Activated CD8-positive, alpha-beta memory T cell treated with anti-CD3 and anti-CD28 coated beads, Interleukin-2, amount 50 U/mL, for 24 hours (primary cell): ENCODE data around the gene EXTL1.

Source experiments
- DNase-seq: peaks from one replicate; pipeline ENCODE4 v3.0.0-alpha.2; 2020; ENCODE audit errors: extremely low read depth

EXTL1 gene

GRCh38 chr1:26044414-26044813 is 22.8 kb downstream of the EXTL1 start:
- DNase-seq: no peak

GRCh38 chr1:26044971-26045721 is 23.6 kb downstream of the EXTL1 start:
- DNase-seq: no peak

GRCh38 chr1:26045722-26046245 is 24.2 kb downstream of the EXTL1 start, which contains the start of gene SLC30A2:
Gene SLC30A2, minus strand, starts transcription at chr1:26046118. Its CDS starts 222 bp downstream, at chr1:26045896.
- no peak for DNase-seq

- DNase-seq: no peak
Observed at GRCh38 chr1:26046246-26047095, 24.9 kb downstream of the EXTL1 start.

DNA sequence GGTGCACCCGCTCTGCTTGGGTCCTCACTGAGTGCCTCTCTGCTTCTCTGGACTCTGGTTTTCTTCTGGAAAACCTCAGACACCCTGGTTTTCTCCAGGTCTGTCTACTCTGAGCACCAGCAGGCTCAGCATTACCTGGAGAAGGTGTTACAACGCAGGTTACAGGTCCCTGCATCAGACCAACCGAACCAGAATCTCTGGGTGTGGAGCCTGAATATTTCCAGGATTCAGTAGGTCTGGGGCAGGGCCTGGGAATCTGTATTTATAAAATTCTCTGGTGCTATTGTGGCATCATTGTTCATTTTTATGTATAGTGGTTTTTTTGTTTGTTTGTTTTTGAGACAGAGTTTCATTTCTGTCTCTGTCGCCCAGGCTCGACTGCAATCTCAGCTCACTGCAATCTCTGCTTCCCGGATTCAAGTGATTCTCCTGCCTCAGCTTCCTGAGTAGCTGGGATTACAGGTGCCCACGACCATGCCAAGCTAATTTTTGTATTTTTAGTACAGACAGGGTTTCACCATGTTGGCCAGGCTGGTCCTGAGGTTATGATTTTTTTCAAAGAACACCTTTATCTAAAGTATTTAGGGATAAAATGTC is 25.8 kb downstream of the EXTL1 start:
- no peak for DNase-seq

- DNase-seq: no peak
Observed at GRCh38 chr1:26049531-26050247, 28.1 kb downstream of the EXTL1 start.

GRCh38 chr1:26050248-26050640 is 28.7 kb downstream of the EXTL1 start:
- no peak for DNase-seq

DNA sequence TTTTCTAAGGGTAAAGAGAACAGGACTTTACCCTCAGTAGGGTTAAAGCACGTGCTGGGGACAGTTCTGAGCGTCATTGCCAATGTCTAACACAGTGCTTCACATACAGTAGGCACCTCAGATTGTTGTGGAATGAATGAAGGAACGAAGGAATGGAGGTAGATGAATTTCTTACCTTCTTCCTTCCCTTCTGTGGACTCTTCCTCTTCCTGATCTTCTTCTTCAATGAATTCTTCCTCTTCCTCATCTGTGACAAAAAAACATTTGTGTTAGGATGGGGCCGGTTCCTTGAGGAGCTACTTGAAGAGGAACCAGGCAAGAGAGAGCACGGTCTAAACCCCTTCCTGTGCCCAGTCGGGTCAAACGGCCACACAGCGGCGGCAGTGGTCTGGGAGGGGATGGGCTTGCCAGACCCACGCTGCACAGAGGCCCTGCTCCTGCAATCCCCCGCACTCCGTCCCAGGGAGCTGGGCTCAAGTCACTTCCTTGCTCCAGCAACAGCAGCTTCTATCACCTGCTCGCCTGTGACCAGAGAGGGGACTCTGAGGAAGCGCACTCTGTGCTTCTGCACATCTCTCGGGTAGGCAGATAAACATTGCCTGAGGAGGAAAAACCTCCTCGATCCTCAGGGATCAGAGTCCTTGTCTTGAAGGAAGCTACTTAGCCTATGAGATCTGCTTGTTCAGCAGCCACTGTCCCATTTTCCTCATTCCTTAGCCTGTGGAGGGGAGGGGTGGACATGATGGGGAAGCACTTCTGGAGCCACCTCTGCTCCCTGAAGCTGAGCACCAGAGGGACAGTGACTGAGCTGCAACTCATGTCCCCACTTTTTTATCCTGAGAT is 32.4 kb downstream of the EXTL1 start:
- DNase-seq: no peak

DNA sequence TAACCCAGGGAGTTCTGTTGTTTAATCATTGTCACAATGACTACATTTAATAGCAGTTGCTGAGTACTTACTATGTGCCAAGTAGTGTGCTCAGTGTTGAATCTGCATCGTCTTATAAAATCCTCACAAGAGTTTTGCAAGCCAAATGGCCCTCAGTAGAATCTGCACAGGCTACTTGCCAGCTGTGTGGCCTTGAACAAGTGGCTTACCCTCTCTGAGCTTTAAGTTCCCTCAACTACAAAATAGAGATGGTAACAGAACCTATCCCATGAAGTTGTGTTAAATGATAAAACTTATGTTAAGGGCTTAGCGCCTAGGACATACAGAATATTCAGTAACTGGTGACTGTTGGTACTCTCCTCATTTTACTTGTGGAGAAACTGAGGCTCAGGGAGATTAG is 33.5 kb downstream of the EXTL1 start:
- no peak for DNase-seq

DNA sequence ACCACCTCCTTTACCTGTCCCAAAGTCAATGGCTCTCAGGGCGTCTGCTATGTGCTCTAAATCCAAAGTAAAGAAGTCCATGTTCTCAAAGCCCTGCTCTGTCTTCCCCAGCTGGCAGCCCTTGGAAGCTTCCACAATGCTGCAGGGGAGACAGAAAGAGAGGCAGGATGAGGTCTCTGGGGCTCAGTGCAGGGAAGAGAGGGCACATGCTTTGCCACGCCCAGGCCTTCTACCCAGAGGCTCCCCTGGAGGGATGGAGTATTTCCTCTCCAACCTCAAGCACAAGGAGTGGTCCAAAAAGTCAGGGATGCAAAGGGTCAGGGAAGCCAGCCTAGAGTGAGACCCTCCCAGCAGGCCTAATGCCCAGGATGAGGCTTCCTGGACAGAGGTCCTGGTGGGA is 35.6 kb downstream of the EXTL1 start:
- no peak for DNase-seq

DNA sequence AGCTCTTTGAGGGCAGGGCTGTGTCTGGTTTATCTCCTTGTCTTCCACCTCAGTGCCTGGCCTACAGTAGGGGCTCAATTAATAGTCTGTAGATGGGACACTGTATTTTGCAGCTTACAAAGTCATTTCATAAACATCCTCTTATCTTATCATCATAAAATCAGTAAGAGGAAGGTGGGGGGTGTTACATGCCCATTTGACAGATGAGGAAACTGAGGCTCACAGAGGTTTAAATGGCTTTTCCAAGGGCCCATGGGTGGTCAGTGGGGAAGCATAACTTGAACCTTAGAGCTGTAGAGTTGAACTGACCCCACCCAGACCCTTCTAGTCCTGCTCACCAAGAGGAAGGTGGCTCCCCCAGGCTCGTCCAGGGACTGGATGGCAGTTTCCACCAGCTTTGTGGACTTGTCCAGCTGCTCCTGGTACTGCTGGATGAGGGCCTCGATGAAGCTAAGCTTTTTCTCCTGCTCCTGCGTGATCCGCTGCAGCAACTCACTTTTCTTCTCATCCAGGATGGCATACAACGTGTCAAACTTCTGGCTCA is 36.5 kb downstream of the EXTL1 start:
- DNase-seq: no peak

GRCh38 chr1:26059906-26060305 is 38.3 kb downstream of the EXTL1 start:
- DNase-seq: no peak

GRCh38 chr1:26060832-26061574 is 39.4 kb downstream of the EXTL1 start:
- DNase-seq: no peak

GRCh38 chr1:26064553-26064952 is 43.0 kb downstream of the EXTL1 start:
- no peak for DNase-seq

DNA sequence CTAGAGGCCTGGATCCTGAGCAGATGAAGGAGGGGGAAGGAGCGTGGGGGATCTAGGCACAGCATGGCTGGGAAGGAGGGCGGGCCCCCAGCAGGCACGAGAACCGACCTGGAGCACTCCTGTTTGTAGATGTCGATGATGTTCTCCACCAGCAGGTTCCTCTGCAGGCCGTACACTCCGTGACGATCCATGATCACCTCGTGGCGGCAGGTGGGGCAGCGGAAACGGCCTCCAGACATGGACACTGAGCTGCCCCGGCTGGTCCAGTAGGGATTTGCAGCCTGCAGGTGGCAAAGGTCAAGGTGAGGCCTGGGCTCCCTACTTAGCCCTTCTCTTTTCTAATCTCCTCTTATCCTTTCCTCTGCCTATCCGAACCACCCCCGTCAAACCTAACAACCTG is 44.6 kb downstream of the EXTL1 start:
- no peak for DNase-seq

DNA sequence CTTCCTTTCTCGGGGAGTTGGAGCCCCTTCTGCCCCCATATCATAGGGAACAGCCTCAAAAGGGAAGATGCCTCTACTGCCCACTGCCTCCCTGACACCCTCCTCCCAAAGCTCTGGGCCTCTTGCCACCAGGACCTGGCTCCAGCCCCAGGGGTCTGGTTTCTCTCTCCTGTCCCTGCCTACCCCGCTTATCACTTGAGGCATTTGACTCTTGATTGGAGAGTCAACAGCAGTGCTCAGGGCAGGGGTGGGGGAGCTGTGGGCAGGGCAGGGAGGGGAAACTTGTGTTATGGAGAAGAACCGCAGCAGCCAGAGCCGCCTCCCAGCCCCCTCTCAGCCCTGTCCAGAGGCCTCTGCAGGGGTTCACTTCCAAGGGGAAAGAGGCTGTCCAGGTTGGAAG is 45.3 kb downstream of the EXTL1 start:
- DNase-seq: no peak

GRCh38 chr1:26067432-26067911 is 45.9 kb downstream of the EXTL1 start, which contains the start of gene TRIM63:
Gene TRIM63, minus strand, starts transcription at chr1:26067630. Its CDS starts 136 bp downstream, at chr1:26067494.
- DNase-seq: no peak

- no peak for DNase-seq
Observed at GRCh38 chr1:26069941-26070295, 48.3 kb downstream of the EXTL1 start.

DNA sequence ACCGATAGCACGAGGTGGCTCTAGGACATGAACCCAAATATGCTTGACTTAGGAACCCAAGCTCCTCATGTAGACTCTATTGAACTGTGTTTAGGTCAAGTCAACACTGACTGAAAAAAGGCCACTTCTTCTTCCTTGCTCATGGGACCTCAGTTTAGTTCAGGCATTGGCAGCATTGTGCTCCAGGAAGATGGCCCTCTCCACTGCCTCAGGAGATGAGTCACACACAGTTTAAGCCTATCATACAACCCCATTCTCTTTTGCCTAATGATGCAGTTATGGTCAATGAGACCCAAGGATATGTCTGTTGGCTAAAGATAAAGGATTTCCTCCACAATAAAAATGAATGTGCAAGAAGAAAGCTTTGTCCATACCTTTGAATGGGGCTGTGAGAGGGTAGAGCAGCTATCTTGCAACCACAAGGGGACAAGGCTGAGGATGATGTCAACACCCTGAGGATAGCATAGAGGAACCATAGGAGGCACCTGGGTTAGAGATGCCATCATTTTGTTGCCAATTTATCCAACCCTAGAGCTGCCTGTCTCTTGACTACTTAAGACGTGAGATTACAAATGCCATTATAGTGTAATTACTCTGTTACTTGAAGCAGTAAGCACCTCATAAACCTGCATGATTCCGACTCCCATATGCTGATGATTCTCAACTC is 48.9 kb downstream of the EXTL1 start:
- DNase-seq: no peak
